Spleen (tissue), 7 donors: ENCODE results near the gene PTBP1.

ENCODE experiments used
- POLR2AphosphoS5 ChIP-seq, 3 donors: sonication (generic); formaldehyde crosslinking; IDR thresholded peaks; one replicate each; pipeline ENCODE4 v1.5.1; 2017; ENCODE audit warnings: antibody characterized with exemption in 3 of 3
- TF ChIP-seq, protein P1 (sequence below), 11 experiments: fragments of 200-600 bp in 7 of 11; fragments of 450-650 bp in 4 of 11; sonication (generic) in 4 of 11; IDR thresholded peaks in 8 of 11; conservative IDR thresholded peaks in 3 of 11; 1 replicate in 7 of 11; 2 replicates in 4 of 11; pipeline versions ENCODE4 v1.4.0 to v1.8.0; 2016 to 2021; ENCODE audit warnings: antibody characterized with exemption in 11 of 11, inconsistent platforms in 4 of 11, mild to moderate bottlenecking in 1 of 11
- donor health status: DM: no; HTN: no; CAD: no; lungs with moderate emphysema.
- donor health status: DM: no; HTN: no; CAD: no.
- donor health status: DM: no; HTN: no; CAD: no.

DNA sequence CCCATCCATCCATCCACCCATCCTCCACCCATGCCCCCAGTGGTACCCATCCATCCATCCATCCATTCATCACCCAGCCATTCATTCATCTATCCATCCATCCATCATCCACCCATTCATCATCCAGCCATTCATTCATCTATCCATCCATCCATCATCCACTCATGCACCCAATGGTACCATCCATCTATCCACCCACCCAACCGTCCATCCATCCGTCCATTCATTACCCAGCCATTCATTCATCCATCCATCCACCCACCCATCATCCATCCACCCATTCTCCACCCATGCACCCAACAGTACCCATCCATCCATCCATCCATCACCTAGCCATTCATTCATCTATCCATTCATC, 19.2 kb downstream of the PTBP1 start:
- TF ChIP-seq, protein P1, sequence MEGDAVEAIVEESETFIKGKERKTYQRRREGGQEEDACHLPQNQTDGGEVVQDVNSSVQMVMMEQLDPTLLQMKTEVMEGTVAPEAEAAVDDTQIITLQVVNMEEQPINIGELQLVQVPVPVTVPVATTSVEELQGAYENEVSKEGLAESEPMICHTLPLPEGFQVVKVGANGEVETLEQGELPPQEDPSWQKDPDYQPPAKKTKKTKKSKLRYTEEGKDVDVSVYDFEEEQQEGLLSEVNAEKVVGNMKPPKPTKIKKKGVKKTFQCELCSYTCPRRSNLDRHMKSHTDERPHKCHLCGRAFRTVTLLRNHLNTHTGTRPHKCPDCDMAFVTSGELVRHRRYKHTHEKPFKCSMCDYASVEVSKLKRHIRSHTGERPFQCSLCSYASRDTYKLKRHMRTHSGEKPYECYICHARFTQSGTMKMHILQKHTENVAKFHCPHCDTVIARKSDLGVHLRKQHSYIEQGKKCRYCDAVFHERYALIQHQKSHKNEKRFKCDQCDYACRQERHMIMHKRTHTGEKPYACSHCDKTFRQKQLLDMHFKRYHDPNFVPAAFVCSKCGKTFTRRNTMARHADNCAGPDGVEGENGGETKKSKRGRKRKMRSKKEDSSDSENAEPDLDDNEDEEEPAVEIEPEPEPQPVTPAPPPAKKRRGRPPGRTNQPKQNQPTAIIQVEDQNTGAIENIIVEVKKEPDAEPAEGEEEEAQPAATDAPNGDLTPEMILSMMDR (IDR thresholded peaks at IDR 0.05 in 8 of 11, conservative IDR thresholded peaks at IDR 0.05 in 3 of 11), result no peak
- TF ChIP-seq POLR2AphosphoS5 (IDR thresholded peaks at IDR 0.05), result no peak
